Left ventricle myocardium inferior (tissue), 1 donor: ENCODE measurements around the gene LGI4. TPM values are rescaled to one million over a fixed set of nuclear protein-coding genes. Genes with fewer than 3 reads are reported as not detected.
A peak's percentile ranks its signal among the peaks of the same experiment; 100 is the strongest.

ENCODE experiments used
- DNase-seq: peaks from one replicate; pipeline ENCODE4 v3.0.0-alpha.2; 2020
- H3K27ac ChIP-seq: fragments of 200-600 bp; replicated peaks from 2 replicates; pipeline ENCODE4 v1.8.0; 2021
- H3K27me3 ChIP-seq: fragments of 200-600 bp; 2 replicates; pipeline ENCODE4 v1.8.0; 2021; ENCODE audit warnings: low read depth
- H3K36me3 ChIP-seq: fragments of 200-600 bp; 2 replicates; pipeline ENCODE4 v1.8.0; 2021
- H3K4me1 ChIP-seq: fragments of 200-600 bp; 2 replicates; pipeline ENCODE4 v1.8.0; 2021
- H3K4me3 ChIP-seq: fragments of 200-600 bp; 2 replicates; pipeline ENCODE4 v1.8.0; 2021; ENCODE audit warnings: mild to moderate bottlenecking, moderate library complexity
- H3K9me3 ChIP-seq: fragments of 200-600 bp; replicated peaks from 2 replicates; pipeline ENCODE4 v1.8.0; 2021
- intact Hi-C: fragments of 100-400 bp; cut with micrococcal nuclease; formaldehyde crosslinking; loops from one replicate; pipeline ENCODE4 v1.11.0; 2022
- total RNA-seq: library from RNA; stranded (reverse); fragmentation: NEBNext Ultra II Directional; extraction: Animal tissue kit (Norgen Biotek cat#: 25700); gene quantifications from one replicate; pipeline ENCODE4 v1.2.1, GENCODE V29; 2021
- TF ChIP-seq, protein P1 (sequence below): fragments of 200-600 bp; IDR thresholded peaks from 2 replicates; pipeline ENCODE4 v1.8.0; 2021; ENCODE audit warnings: antibody characterized with exemption, mild to moderate bottlenecking, borderline replicate concordance
- donor health status: DM: no; HTN: yes; CAD: no; lungs with severe emphysema.

The LGI4 gene
- total RNA-seq, 1 donor from 2014 or later: 8.4 TPM

DNA sequence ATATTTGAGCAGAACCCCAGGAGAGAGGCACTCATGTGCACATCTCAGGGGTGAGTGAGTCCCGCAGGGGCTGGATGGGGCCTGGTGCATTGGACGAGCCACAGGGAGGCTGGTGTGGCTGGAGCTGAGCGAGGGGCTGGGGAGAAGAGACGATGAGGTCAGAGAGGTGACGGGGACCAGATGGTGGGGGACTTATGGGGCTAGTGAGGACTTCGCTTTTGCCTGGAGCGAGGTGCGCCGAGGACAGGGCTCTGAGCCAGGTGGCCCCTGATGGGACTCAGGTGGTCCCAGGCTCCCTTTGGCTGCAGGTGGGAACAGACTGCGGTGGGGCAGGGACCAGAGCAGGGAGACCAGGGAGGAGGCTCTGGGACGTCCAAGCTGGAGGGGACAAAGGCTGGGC is 26.1 kb downstream of the LGI4 start:
- Histone ChIP-seq H3K9me3 (no peaks in the 10 kb centered on the region), H3K27ac (no peak overlapping the region), H3K36me3 (no peaks in the 10 kb centered on the region), H3K27me3 (no peaks in the 10 kb centered on the region), H3K4me3 (no peak overlapping the region), H3K4me1 (no peaks in the 10 kb centered on the region)
- intact Hi-C loops: no loop called here
- TF ChIP-seq, protein P1, sequence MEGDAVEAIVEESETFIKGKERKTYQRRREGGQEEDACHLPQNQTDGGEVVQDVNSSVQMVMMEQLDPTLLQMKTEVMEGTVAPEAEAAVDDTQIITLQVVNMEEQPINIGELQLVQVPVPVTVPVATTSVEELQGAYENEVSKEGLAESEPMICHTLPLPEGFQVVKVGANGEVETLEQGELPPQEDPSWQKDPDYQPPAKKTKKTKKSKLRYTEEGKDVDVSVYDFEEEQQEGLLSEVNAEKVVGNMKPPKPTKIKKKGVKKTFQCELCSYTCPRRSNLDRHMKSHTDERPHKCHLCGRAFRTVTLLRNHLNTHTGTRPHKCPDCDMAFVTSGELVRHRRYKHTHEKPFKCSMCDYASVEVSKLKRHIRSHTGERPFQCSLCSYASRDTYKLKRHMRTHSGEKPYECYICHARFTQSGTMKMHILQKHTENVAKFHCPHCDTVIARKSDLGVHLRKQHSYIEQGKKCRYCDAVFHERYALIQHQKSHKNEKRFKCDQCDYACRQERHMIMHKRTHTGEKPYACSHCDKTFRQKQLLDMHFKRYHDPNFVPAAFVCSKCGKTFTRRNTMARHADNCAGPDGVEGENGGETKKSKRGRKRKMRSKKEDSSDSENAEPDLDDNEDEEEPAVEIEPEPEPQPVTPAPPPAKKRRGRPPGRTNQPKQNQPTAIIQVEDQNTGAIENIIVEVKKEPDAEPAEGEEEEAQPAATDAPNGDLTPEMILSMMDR: no peak
- no peak for DNase-seq

DNA sequence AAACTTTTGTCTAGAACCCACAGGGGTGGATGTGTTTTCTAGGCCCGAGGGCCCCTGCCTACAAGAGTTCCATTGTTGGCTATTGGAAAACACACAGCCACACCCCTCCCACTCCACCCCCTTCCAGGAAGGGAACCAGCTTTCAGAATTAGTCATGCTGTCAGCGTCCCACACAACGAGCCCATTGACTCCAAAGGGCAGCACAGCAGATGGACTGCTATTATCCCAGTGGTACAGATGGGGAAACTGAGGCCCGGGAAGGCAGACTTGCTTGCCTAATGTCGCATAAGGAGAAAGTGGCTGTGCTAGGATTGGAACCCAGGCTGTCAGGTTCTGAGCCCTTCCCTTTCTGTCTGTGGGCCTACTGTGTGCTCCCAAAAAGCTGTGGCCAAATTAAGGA is 27.3 kb downstream of the LGI4 start:
- H3K27ac ChIP-seq: peak overlapping the region; percentile 36
- no peaks in the 10 kb centered on the region for H3K4me1 ChIP-seq
- DNase-seq: no peak
- H3K4me3 ChIP-seq: no peak overlapping the region
- H3K27me3 ChIP-seq: no peaks in the 10 kb centered on the region
- H3K9me3 ChIP-seq: no peaks in the 10 kb centered on the region
- intact Hi-C loops: no loop called here
- TF ChIP-seq, protein P1: no peak
- H3K36me3 ChIP-seq: no peaks in the 10 kb centered on the region

DNA sequence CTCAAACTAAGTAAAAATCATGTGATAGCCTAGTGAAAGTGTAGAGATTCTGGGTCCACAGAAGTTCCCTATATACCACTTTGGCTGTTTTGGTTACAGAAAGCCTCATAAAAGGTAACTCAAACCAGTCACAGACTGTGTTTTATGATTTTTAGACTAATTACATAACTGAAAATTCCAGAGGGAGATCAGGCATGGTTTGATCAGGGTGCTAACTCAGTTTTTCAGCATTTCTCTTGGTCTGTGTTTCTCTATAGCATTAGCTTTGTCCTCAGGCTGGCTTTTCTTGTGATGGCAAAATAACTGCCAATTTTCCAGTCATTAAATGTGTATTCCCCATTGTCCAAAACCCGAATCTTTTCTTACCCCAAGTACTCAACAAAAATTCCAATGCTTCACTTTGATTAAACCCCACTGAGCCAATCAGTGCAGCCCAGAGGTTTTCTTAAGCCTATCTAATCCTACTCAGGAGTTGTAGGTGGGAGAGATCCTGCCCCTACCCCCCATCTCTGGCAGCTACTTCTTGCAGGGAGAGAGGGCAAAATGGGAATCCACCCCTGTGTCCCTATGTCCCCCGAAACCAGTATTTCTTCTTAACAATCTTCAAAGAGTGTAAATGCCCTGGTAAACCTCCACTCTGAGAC is 27.8 kb downstream of the LGI4 start:
- Histone ChIP-seq H3K4me1 (no peaks in the 10 kb centered on the region), H3K36me3 (no peaks in the 10 kb centered on the region), H3K27me3 (no peaks in the 10 kb centered on the region), H3K27ac (peak overlapping the region; percentile 36), H3K4me3 (no peak overlapping the region), H3K9me3 (no peaks in the 10 kb centered on the region)
- intact Hi-C loops: no loop called here
- TF ChIP-seq, protein P1: no peak
- DNase-seq: no peak

DNA sequence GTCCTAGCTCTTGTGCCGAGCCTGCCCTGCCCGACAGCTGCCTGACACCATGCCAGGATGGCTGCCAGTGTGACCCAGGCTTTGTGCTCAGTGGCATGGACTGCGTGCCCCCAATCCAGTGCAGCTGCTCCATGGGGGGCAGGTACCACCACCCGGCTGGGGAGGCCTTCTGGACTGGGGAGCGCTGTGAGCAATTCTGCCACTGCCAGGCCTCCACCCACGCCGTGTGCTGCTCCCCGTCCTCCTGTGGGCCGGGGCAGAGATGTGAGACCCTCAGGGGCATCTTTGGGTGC is 28.6 kb downstream of the LGI4 start:
- intact Hi-C loops: no loop called here
- Histone ChIP-seq H3K36me3 (no peaks in the 10 kb centered on the region), H3K27me3 (no peaks in the 10 kb centered on the region), H3K9me3 (no peaks in the 10 kb centered on the region), H3K4me1 (no peaks in the 10 kb centered on the region), H3K27ac (no peak overlapping the region), H3K4me3 (no peak overlapping the region)
- no peak for DNase-seq
- TF ChIP-seq, protein P1: no peak

DNA sequence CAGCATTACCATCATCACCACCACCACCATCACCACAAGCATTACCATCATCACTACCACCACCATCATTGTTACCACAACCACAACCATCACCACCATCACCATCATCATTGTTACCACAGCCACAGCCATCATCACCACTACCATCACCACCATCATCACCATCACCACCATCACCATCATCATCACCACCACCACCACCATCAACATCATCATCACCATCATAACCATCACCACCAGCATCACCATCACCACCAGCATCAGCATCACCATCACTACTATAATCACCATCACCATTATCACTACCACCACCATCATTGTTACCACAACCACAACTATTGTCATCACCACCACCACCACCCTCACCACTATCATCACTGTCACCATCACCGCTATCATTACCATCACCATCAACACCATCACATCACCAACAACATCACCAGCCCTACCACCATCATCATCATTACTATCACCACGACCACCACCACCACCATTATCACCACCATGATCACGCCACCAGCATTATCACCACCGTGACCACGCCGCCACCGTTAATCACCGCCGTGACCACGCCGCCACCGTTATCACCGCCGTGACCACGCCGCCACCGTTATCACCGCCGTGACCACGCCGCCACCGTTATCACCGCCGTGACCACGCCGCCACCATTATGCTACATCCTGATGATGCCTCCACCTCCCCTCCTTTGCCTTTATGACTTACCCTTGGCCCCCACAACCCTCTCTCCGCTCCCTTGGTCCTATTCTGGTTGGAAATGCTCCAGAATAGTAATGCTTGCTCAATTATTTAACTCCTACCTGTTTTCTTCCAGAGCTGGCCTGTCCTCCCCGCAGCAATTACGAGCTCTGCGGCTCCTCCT is 29.2 kb downstream of the LGI4 start:
- no peak overlapping the region for H3K27ac ChIP-seq
- H3K27me3 ChIP-seq: no peaks in the 10 kb centered on the region
- H3K9me3 ChIP-seq: no peaks in the 10 kb centered on the region
- no peak for DNase-seq
- intact Hi-C loops: no loop called here
- TF ChIP-seq, protein P1: no peak
- no peaks in the 10 kb centered on the region for H3K4me1 ChIP-seq
- no peak overlapping the region for H3K4me3 ChIP-seq
- no peaks in the 10 kb centered on the region for H3K36me3 ChIP-seq
